Astrocyte of the cerebellum (primary cell): ENCODE results near the gene ACKR3.

ENCODE experiments used
- DNase-seq: peaks from one replicate; pipeline ENCODE4 v3.0.0-alpha.2; 2011; ENCODE audit warnings: low read depth
- H3K4me3 ChIP-seq: 2 replicates; pipeline ENCODE4 v1.5.1; 2011; ENCODE audit warnings: mild to moderate bottlenecking, low read depth, low read length, moderate library complexity
- CTCF ChIP-seq: IDR thresholded peaks from 2 replicates; pipeline ENCODE4 v1.5.1; 2012; ENCODE audit warnings: low read length, low read depth, moderate library complexity, mild to moderate bottlenecking; ENCODE audit errors: missing control alignments
- in situ Hi-C: cut with HindIII; loops from 2 replicates; pipeline ENCODE4 v1.10.0; 2017; ENCODE audit warnings: low sequenced_read_pairs

Gene ACKR3

GRCh38 chr2:236546561-236547002 lies 23.0 kb upstream of the ACKR3 start:
- no peak overlapping the region for H3K4me3 ChIP-seq
- in situ Hi-C loops, result no loop called here
- DNase-seq, result no peak
- no peak for TF ChIP-seq CTCF

DNA sequence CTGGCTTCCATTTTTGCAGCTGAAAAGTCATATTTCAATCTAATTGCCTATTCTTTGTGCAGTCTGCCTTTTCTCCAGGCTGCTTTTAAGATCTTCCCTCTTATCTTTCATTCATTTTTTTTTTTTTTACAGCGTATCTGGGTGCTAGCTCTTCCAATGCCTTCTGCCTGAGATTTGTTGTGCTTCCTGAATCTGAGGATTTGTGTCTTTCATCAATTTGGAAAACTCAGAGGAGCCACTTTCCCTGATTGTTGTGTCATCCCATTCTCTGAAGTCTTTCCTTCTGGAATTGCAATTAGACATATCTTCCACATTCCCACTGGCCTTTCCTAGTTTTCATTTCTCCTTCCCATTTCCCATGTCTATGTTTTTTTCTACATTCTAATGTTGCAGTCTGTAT lies 21.9 kb upstream of the ACKR3 start:
- H3K4me3 ChIP-seq, result no peak overlapping the region
- in situ Hi-C loops, result no loop called here
- no peak for TF ChIP-seq CTCF

DNA sequence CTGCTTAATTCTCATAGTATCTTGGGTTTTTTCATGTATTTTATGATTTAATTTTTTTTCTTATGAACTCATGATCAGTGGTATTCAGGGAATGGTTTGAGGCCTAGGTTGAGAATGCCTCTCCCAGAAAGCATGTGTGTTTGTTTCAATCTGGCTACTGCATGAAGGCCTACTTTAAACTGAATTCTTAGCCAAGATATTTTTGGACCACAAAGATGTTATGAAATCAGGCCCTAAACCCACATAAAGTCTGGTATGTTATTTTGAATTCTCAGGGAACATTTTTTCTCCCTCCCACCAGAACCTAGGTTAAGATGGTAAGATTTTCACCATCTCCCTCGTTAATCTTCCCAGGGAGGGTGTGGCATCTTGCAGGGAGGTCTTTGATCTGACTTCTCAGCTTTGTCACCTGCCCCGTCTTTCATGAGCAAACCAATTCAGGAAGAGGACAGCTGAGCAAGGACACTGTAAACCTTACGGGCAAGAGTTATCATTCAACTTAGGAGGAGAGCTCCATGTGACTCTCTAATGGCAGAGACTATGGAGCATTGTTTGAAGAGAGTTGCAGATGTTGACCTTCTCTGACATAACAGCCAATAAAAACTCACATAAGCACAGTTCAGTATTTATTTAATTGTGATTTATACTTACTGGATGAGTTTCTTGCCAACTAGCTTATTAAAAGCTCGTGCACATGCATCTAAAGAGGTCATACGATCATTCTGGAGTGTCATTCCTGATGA lies 21.3 kb upstream of the ACKR3 start:
- TF ChIP-seq CTCF, result no peak
- in situ Hi-C loops, result no loop called here
- DNase-seq, result peak; percentile 52
- no peak overlapping the region for H3K4me3 ChIP-seq

More for the DNA sequence above, 21.9 kb upstream of the ACKR3 start:
- DNase-seq, result no peak

DNA sequence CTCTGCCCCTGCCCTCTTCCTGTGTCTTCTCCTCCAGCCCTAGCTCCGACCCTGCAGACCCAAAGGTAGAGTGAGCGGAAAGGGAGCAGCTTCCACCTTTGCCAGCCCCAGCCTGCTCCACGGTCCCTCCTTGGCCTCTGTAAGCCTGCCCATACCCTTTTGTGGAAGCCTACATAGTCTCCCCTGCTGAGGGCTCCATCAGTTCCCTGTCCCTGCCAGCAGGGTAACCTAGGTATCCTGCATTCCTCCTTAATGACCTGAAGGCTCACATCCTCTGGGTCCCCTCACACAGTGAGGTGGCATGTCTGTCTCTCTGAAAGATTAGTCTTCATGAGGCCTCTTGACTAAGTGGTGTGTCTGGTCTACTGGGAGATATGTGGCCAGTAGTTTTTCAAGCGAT lies 20.5 kb upstream of the ACKR3 start:
- DNase-seq, result no peak
- in situ Hi-C loops, result no loop called here
- TF ChIP-seq CTCF, result no peak
- H3K4me3 ChIP-seq, result no peak overlapping the region

GRCh38 chr2:236550290-236550689 lies 19.3 kb upstream of the ACKR3 start:
- in situ Hi-C loops, result loop anchor here (5.0 kb wide), 1 partner anchor 33 kb away; no protein-coding TSS in a partner anchor
- TF ChIP-seq CTCF, result no peak
- no peak for DNase-seq
- H3K4me3 ChIP-seq, result no peak overlapping the region

- in situ Hi-C loops, result loop anchor here (5.0 kb wide), 1 partner anchor 34 kb away; no protein-coding TSS in a partner anchor
- no peak for TF ChIP-seq CTCF
- DNase-seq, result no peak
- no peak overlapping the region for H3K4me3 ChIP-seq
These were observed 18.7 kb upstream of the ACKR3 start for GRCh38 chr2:236550701-236551465.
